LNCaP clone FGC (cell line): ENCODE measurements around the gene SNF8.

ENCODE experiments used
- DNase-seq: peaks from one replicate; pipeline ENCODE4 v3.0.0-alpha.2; 2011; ENCODE audit warnings: low read depth
- H3K4me3 ChIP-seq: 2 replicates; pipeline ENCODE4 v1.5.1; 2011; ENCODE audit warnings: mild to moderate bottlenecking, low read depth, low read length, control low read depth
- CTCF ChIP-seq: IDR thresholded peaks from 2 replicates; pipeline ENCODE4 v1.5.1; 2012; ENCODE audit warnings: mild to moderate bottlenecking; ENCODE audit not compliant: control insufficient read depth, insufficient read depth; ENCODE audit errors: extremely low read depth

Gene SNF8

GRCh38 chr17:48944515-48945260 is at the start of gene SNF8:
TSS of gene SNF8 (minus strand) at chr17:48944842. CDS start at chr17:48944734, 108 bp downstream.
- DNase-seq = peak; percentile 67
- H3K4me3 ChIP-seq = peak within 1 kb of the TSS; percentile 99
- no peak for TF ChIP-seq CTCF

GRCh38 chr17:48993951-48994350 is 49.3 kb upstream of the SNF8 start:
- DNase-seq = no peak
- TF ChIP-seq CTCF = no peak
- H3K4me3 ChIP-seq = no peak overlapping the region

GRCh38 chr17:48993305-48993704 is 48.7 kb upstream of the SNF8 start:
- H3K4me3 ChIP-seq = no peak overlapping the region
- no peak for DNase-seq
- TF ChIP-seq CTCF = no peak

GRCh38 chr17:48992444-48992843 is 47.8 kb upstream of the SNF8 start:
- H3K4me3 ChIP-seq = no peak overlapping the region

GRCh38 chr17:48990882-48991357 is 46.3 kb upstream of the SNF8 start:
- no peak overlapping the region for H3K4me3 ChIP-seq
- no peak for DNase-seq
- no peak for TF ChIP-seq CTCF

More at GRCh38 chr17:48992444-48992843, 47.8 kb upstream of the SNF8 start:
- DNase-seq = no peak
- no peak for TF ChIP-seq CTCF

- no peak for DNase-seq
These were observed 44.5 kb upstream of the SNF8 start for GRCh38 chr17:48989100-48989499.

More at GRCh38 chr17:48989100-48989499, 44.5 kb upstream of the SNF8 start:
- no peak for TF ChIP-seq CTCF
- H3K4me3 ChIP-seq = no peak overlapping the region
